Upper lobe of right lung (tissue), 1 donor: ENCODE measurements around the gene FRYL. TPM values are rescaled to one million over a fixed set of nuclear protein-coding genes. Genes with fewer than 3 reads are reported as not detected.
"Not testable (repeated sequence)": the region's sequence is repeated elsewhere in the genome, so short reads cannot be mapped to it uniquely, and the experiment has no call there.

ENCODE experiments used
- ATAC-seq: fragments of 200-7000 bp; cut with Tn5 transposase; one replicate; pipeline ENCODE4 v1.9.1; 2020; ENCODE audit warnings: mild to moderate bottlenecking, moderate library complexity
- DNase-seq: peaks from one replicate; pipeline ENCODE4 v3.0.0-alpha.2; 2020
- H3K27ac ChIP-seq: fragments of 200-600 bp; one replicate; pipeline ENCODE4 v1.8.0; 2022
- H3K27me3 ChIP-seq: fragments of 200-600 bp; one replicate; pipeline ENCODE4 v1.8.0; 2022; ENCODE audit warnings: mild to moderate bottlenecking
- H3K36me3 ChIP-seq: fragments of 200-600 bp; one replicate; pipeline ENCODE4 v1.8.0; 2022
- H3K4me1 ChIP-seq: fragments of 200-600 bp; one replicate; pipeline ENCODE4 v1.8.0; 2022
- H3K4me3 ChIP-seq: fragments of 200-600 bp; one replicate; pipeline ENCODE4 v1.8.0; 2022; ENCODE audit warnings: mild to moderate bottlenecking
- H3K9me3 ChIP-seq: fragments of 200-600 bp; one replicate; pipeline ENCODE4 v1.8.0; 2022
- CTCF ChIP-seq: fragments of 200-600 bp; IDR thresholded peaks from one replicate; pipeline ENCODE4 v1.8.0; 2022; ENCODE audit warnings: antibody characterized with exemption
- intact Hi-C: fragments of 100-400 bp; cut with DNase I; formaldehyde crosslinking; loops from one replicate; pipeline ENCODE4 v1.11.0; 2022
- long read RNA-seq: library from polyadenylated mRNA; unstranded; transcript quantifications from one replicate; pipeline ENCODE4 v2.0.0, GENCODE V29; 2021
- total RNA-seq: library from RNA; stranded (reverse); fragmentation: NEBNext Ultra II Directional; extraction: Animal tissue kit (Norgen Biotek cat#: 25700); gene quantifications from one replicate; pipeline ENCODE4 v1.2.1, GENCODE V29; 2021
- donor health status: DM: no; HTN: yes; CAD: no; lungs with severe emphysema.

Gene FRYL
- 71.9 TPM for total RNA-seq
- long read RNA-seq, full-length matches to known transcripts = 1 of 27 reads
- long read RNA-seq, partial matches to known transcripts = 17 of 27 reads
- long read RNA-seq, other reads (novel, unspliced or antisense) = 9 of 27 reads

DNA sequence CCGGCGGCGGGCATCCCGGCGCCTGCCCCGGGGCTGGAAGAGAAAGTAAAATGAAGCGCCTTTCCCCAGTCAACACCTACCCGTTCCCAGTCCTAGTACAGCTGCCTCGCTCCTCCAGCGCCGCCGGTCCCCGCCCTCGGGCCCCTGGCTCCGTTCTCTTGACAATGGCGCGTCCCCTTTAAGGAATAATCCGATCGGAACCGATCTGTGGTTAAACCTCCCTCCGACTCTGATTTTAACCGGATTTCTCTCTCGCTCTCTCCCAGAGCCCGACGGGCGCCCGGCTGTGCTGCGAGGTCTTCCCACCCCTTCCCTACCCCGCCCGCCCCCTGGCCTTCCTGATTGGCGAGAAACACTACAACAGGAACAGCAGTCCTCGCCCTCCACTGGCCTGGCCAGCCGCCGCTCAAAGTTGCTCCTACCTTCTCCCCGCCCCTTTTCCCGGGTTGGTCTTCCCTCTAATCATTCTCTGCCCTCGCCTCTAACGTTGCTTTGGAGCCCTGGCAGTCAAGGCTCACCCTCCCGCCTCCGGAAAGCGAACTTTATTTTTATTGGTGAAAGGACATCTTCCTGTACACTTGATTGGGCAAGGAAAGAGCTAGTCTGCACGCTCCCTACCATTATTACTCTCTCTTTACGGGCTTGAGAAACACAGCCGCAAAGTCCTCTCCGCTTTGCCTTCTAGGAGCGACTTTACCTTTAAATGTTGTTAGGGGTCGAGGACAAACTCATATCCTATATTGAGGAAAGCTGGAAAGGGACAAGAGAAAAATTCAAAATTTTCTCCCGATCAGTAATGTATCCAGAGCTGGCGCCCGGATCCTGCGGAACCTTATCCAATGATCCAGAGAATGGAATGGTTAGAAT lies at the start of gene FRYL:
FRYL (minus strand) TSS at position 282 of the 867 bp plus-strand sequence. CDS start 145,869 bp downstream, outside the sequence.
- peak; percentile 97 for ATAC-seq
- H3K27me3 ChIP-seq = no peaks in the 10 kb centered on the region
- peak within 1 kb of the TSS; percentile 98 for H3K4me3 ChIP-seq
- H3K9me3 ChIP-seq = no peaks in the 10 kb centered on the region
- TF ChIP-seq CTCF = no peak
- H3K36me3 ChIP-seq = no peaks in the 10 kb centered on the region
- intact Hi-C loops = no loop called here
- peaks cover 31% of the 10 kb centered on the region for H3K4me1 ChIP-seq
- peak within 1 kb of the TSS; percentile 95 for H3K27ac ChIP-seq
- DNase-seq = peak; percentile 100

DNA sequence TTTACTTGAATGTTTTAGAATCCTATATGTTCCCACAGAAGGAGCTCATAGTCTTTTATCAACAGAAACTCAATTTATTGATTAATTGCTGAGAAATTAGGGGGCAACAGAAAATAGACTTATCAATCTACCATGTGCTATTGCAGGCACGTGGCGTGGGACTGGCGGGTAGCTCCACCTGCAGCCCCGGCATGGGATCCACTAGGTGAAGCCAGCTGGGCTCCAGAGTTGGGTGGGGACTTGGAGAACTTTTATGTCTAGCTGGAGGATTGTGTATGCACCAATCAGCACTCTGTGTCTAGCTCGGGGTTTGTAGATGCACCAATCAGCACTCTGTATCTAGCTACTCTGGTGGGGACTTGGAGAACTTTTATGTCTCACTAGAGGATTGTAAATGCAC lies 47.5 kb upstream of the FRYL start:
- no peak for TF ChIP-seq CTCF
- Histone ChIP-seq H3K4me1 (peaks cover 9% of the 10 kb centered on the region), H3K27me3 (no peaks in the 10 kb centered on the region), H3K36me3 (no peaks in the 10 kb centered on the region), H3K27ac (no peak overlapping the region), H3K9me3 (no peaks in the 10 kb centered on the region), H3K4me3 (no peak overlapping the region)
- no peak for ATAC-seq
- intact Hi-C loops = no loop called here
- no peak for DNase-seq

DNA sequence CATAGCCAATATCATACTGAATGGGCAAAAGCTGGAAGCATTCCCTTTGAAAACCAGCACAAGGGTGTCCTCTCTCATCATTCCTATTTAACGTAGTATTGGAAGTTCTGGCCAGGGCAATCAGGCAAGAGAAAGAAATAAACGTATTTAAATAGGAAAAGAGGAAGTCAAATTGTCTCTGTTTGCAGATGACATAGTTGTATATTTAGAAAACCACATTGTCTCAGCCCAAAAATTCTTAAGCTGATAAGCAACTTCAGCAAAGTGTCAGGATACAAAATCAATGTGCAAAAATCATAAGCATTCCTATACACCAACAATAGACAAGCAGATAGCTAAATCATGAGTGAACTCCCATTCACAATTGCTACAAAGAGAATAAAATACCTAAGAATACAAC lies 41.4 kb upstream of the FRYL start:
- DNase-seq, H3K9me3 ChIP-seq, H3K4me3 ChIP-seq, intact Hi-C loops, H3K4me1 ChIP-seq, H3K27ac ChIP-seq, H3K27me3 ChIP-seq, H3K36me3 ChIP-seq, ATAC-seq: not testable (repeated sequence)

- Histone ChIP-seq H3K36me3 (no peaks in the 10 kb centered on the region), H3K27me3 (no peaks in the 10 kb centered on the region), H3K27ac (no peak overlapping the region), H3K4me1 (no peaks in the 10 kb centered on the region), H3K4me3 (no peak overlapping the region), H3K9me3 (no peaks in the 10 kb centered on the region)
- ATAC-seq (no peak), DNase-seq (no peak)
- TF ChIP-seq CTCF = no peak
- intact Hi-C loops = no loop called here
Measured at GRCh38 chr4:48816971-48817370, 36.9 kb upstream of the FRYL start.

- H3K27me3 ChIP-seq, H3K4me3 ChIP-seq, H3K9me3 ChIP-seq, H3K36me3 ChIP-seq, H3K4me1 ChIP-seq, H3K27ac ChIP-seq, ATAC-seq, DNase-seq, intact Hi-C loops: not testable (repeated sequence)
Measured at GRCh38 chr4:48816297-48816696, 36.2 kb upstream of the FRYL start.

DNA sequence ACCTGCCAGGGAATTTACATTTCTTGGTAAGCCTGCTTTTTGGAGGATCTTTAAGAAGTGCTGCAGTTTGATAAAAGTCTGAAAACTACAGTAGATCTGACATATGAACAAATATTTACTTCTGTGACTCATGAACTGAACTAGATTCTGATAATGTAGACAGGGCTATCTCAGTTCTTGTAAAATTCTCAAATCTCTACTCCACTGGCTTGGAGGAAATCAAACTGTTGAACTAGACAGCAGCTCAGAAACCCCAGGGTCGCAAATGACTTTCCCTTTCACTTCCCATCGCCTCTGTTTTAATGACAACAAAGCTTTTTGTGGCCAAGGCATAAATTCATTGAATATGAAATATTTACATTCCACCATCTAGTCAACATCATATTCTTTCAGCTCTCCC lies 35.4 kb upstream of the FRYL start:
- TF ChIP-seq CTCF = no peak
- H3K27ac ChIP-seq = no peak overlapping the region
- no peaks in the 10 kb centered on the region for H3K9me3 ChIP-seq
- no peak for DNase-seq
- no peaks in the 10 kb centered on the region for H3K4me1 ChIP-seq
- intact Hi-C loops = no loop called here
- H3K36me3 ChIP-seq = no peaks in the 10 kb centered on the region
- no peaks in the 10 kb centered on the region for H3K27me3 ChIP-seq
- H3K4me3 ChIP-seq = no peak overlapping the region
- no peak for ATAC-seq
